Hepatocyte (in vitro differentiated cells): ENCODE results near the gene TMEM135. TPM values are rescaled to one million over a fixed set of nuclear protein-coding genes. Genes with fewer than 3 reads are reported as not detected.

Experiments used
- DNase-seq: peaks from one replicate; pipeline ENCODE4 v3.0.0-alpha.2; 2016; ENCODE audit warnings: low spot score
- H2AFZ ChIP-seq: fragments of 200-600 bp; sonication (generic); 2 replicates; pipeline ENCODE4 v1.6.0; 2016; ENCODE audit warnings: antibody characterized with exemption, mild to moderate bottlenecking
- H3K27ac ChIP-seq: fragments of 200-600 bp; sonication (generic); 2 replicates; pipeline ENCODE4 v1.5.1; 2016; ENCODE audit warnings: mild to moderate bottlenecking
- H3K27me3 ChIP-seq: fragments of 200-600 bp; sonication (generic); 2 replicates; pipeline ENCODE4 v1.6.1; 2016
- H3K36me3 ChIP-seq: fragments of 200-600 bp; sonication (generic); replicated peaks from 2 replicates; pipeline ENCODE4 v1.5.1; 2016; ENCODE audit warnings: low read depth; ENCODE audit not compliant: insufficient read depth
- H3K4me1 ChIP-seq: fragments of 200-600 bp; sonication (generic); 2 replicates; pipeline ENCODE4 v1.5.1; 2016; ENCODE audit warnings: mild to moderate bottlenecking, moderate library complexity; ENCODE audit not compliant: insufficient read depth
- H3K4me2 ChIP-seq: fragments of 200-600 bp; sonication (generic); 2 replicates; pipeline ENCODE4 v1.6.0; 2016
- H3K4me3 ChIP-seq: fragments of 200-600 bp; sonication (generic); 2 replicates; pipeline ENCODE4 v1.5.1; 2016; ENCODE audit warnings: mild to moderate bottlenecking
- H3K79me2 ChIP-seq: fragments of 200-600 bp; sonication (generic); 2 replicates; pipeline ENCODE4 v1.6.0; 2017; ENCODE audit warnings: mild to moderate bottlenecking
- H3K9me2 ChIP-seq: fragments of 200-600 bp; sonication (generic); replicated peaks from 2 replicates; pipeline ENCODE4 v1.6.0; 2017; ENCODE audit warnings: mild to moderate bottlenecking; ENCODE audit not compliant: insufficient read depth
- H3K9me3 ChIP-seq: fragments of 200-600 bp; sonication (generic); 2 replicates; pipeline ENCODE4 v1.5.1; 2016; ENCODE audit warnings: low read depth, mild to moderate bottlenecking
- H4K20me1 ChIP-seq: fragments of 200-600 bp; sonication (generic); 2 replicates; pipeline ENCODE4 v1.6.0; 2016; ENCODE audit warnings: mild to moderate bottlenecking; ENCODE audit not compliant: insufficient read depth, poor library complexity, severe bottlenecking
- CTCF ChIP-seq: fragments of 200-600 bp; sonication (generic); IDR thresholded peaks from 2 replicates; pipeline ENCODE4 v1.5.1; 2016; ENCODE audit warnings: antibody characterized with exemption, mild to moderate bottlenecking; ENCODE audit not compliant: poor library complexity
- EZH2 ChIP-seq: fragments of 200-600 bp; sonication (generic); IDR thresholded peaks from 2 replicates; pipeline ENCODE4 v1.6.1; 2016; ENCODE audit warnings: antibody characterized with exemption, mild to moderate bottlenecking, borderline replicate concordance
- EZH2phosphoT487 ChIP-seq: fragments of 200-600 bp; sonication (generic); IDR thresholded peaks from one replicate; pipeline ENCODE4 v1.6.1; 2018; ENCODE audit warnings: antibody characterized with exemption, mild to moderate bottlenecking, low read depth, moderate library complexity; ENCODE audit not compliant: unreplicated experiment, severe bottlenecking
- WGBS: methylation state at CpG from one replicate; pipeline ENCODE4 v1.1.6; 2016; ENCODE audit warnings: low lambda C conversion rate; ENCODE audit errors: missing lambda C conversion rate; 5-methylcytosine and 5-hydroxymethylcytosine counted together
- polyA plus RNA-seq: library from polyadenylated mRNA; unstranded; fragments of >200 nt; fragmentation: Nextera tagmentation; extraction: Ambion mirVana; gene quantifications from 2 replicates; pipeline ENCODE4 v1.2.1, GENCODE V29; 2016
- total RNA-seq: library from RNA; depleted of rRNA; stranded (reverse); fragments of >200 nt; gene quantifications from 2 replicates; pipeline ENCODE4 v1.2.3, GENCODE V29; 2014

Gene TMEM135
- total and polyA plus RNA-seq, 2 experiments from 2014 or later = 26.7 to 52.0 TPM

GRCh38 chr11:87368858-87369480 lies 331.2 kb downstream of the TMEM135 start:
- no peak for DNase-seq
- Histone ChIP-seq H3K4me3 (no peak overlapping the region), H3K27me3 (no peaks in the 10 kb centered on the region), H3K4me1 (no peaks in the 10 kb centered on the region), H3K27ac (no peak overlapping the region), H3K9me3 (no peaks in the 10 kb centered on the region), H4K20me1 (no peaks in the 10 kb centered on the region), H3K36me3 (no peaks in the 10 kb centered on the region), H3K4me2 (no peak overlapping the region), H3K79me2 (no peaks in the 10 kb centered on the region), H2AFZ (no peak overlapping the region), H3K9me2 (no peaks in the 10 kb centered on the region)
- WGBS = 56% methylated on average over 5 of the region's 5 CpGs
- TF ChIP-seq EZH2 (no peak), EZH2phosphoT487 (no peak), CTCF (no peak)

GRCh38 chr11:87369888-87370287 lies 332.2 kb downstream of the TMEM135 start:
- Histone ChIP-seq H3K4me2 (no peak overlapping the region), H3K9me3 (no peaks in the 10 kb centered on the region), H3K79me2 (no peaks in the 10 kb centered on the region), H3K4me3 (no peak overlapping the region), H3K9me2 (no peaks in the 10 kb centered on the region), H3K4me1 (no peaks in the 10 kb centered on the region), H3K27ac (no peak overlapping the region), H2AFZ (no peak overlapping the region), H4K20me1 (no peaks in the 10 kb centered on the region), H3K36me3 (no peaks in the 10 kb centered on the region), H3K27me3 (no peaks in the 10 kb centered on the region)
- DNase-seq = no peak
- TF ChIP-seq EZH2phosphoT487 = no peak
- no peak for TF ChIP-seq CTCF
- TF ChIP-seq EZH2 = no peak
- WGBS = 94% methylated on average over 4 of the region's 4 CpGs

GRCh38 chr11:87372065-87372464 lies 334.3 kb downstream of the TMEM135 start:
- Histone ChIP-seq H3K36me3 (no peaks in the 10 kb centered on the region), H3K79me2 (no peaks in the 10 kb centered on the region), H3K27me3 (no peaks in the 10 kb centered on the region), H3K9me2 (no peaks in the 10 kb centered on the region), H3K9me3 (no peaks in the 10 kb centered on the region), H3K4me2 (no peak overlapping the region), H3K27ac (no peak overlapping the region), H3K4me1 (no peaks in the 10 kb centered on the region), H4K20me1 (no peaks in the 10 kb centered on the region), H3K4me3 (no peak overlapping the region), H2AFZ (no peak overlapping the region)
- TF ChIP-seq EZH2 (no peak), CTCF (no peak), EZH2phosphoT487 (no peak)
- DNase-seq = no peak
- WGBS = 95% methylated on average over 3 of the region's 3 CpGs

Other genes with a start within 250 kb of the TMEM135 start
- gene PRSS23, start 237.4 kb upstream of the TMEM135 start, total RNA-seq = 46.0 and 61.7 TPM in 2 replicates
- gene PRSS23, start 237.4 kb upstream of the TMEM135 start, polyA plus RNA-seq = 44.9 and 53.7 TPM in 2 replicates
- 17.6 and 18.9 TPM in 2 replicates for gene FZD4, start 82.5 kb upstream of the TMEM135 start, total RNA-seq
- gene FZD4, start 82.5 kb upstream of the TMEM135 start, polyA plus RNA-seq = 6.8 and 7.7 TPM in 2 replicates